CD14-positive monocyte (primary cell): ENCODE results near the gene SYCP2L. TPM values are rescaled to one million over a fixed set of nuclear protein-coding genes. Genes with fewer than 3 reads are reported as not detected.

Source experiments
- DNase-seq, 3 donors: peaks; one replicate each; pipeline ENCODE4 v3.0.0-alpha.2; 2011 to 2022
- H2AFZ ChIP-seq: 2 replicates; pipeline ENCODE4 v1.6.0; 2012; ENCODE audit warnings: mild to moderate bottlenecking, low read depth, low read length, inconsistent platforms; ENCODE audit not compliant: insufficient read depth, poor library complexity, severe bottlenecking
- H3K27ac ChIP-seq, 2 donors: 1 replicate in 1 of 2; 2 replicates in 1 of 2; pipeline ENCODE4 v1.5.1; 2012 to 2013; ENCODE audit warnings: low read length in 2 of 2, control low read depth in 1 of 2, inconsistent platforms in 1 of 2, low read depth in 1 of 2, mild to moderate bottlenecking in 1 of 2
- H3K27me3 ChIP-seq, 2 donors: one replicate each; pipeline versions ENCODE4 v1.6.0 to v1.6.1; 2011 to 2013; ENCODE audit warnings: low read length in 2 of 2; ENCODE audit not compliant: control insufficient read depth in 2 of 2, insufficient read depth in 2 of 2
- H3K36me3 ChIP-seq, 2 donors: replicated peaks in 1 of 2; 1 replicate in 1 of 2; 2 replicates in 1 of 2; pipeline versions ENCODE4 v1.5.1 to v1.6.1; 2012 to 2013; ENCODE audit warnings: low read length in 2 of 2, control low read depth in 1 of 2, inconsistent platforms in 1 of 2, mild to moderate bottlenecking in 1 of 2; ENCODE audit not compliant: insufficient read depth in 2 of 2, control insufficient read depth in 1 of 2
- H3K4me1 ChIP-seq, 2 donors: 1 replicate in 1 of 2; 2 replicates in 1 of 2; pipeline versions ENCODE4 v1.5.1 to v1.6.1; 2012 to 2013; ENCODE audit warnings: low read length in 2 of 2, control low read depth in 1 of 2, inconsistent platforms in 1 of 2, mild to moderate bottlenecking in 1 of 2, moderate library complexity in 1 of 2; ENCODE audit not compliant: insufficient read depth in 2 of 2, control insufficient read depth in 1 of 2
- H3K4me2 ChIP-seq: replicated peaks from 2 replicates; pipeline ENCODE3; 2012; ENCODE audit warnings: low read length, moderate library complexity, mild to moderate bottlenecking; ENCODE audit not compliant: poor library complexity, severe bottlenecking; ENCODE audit errors: extremely low read depth
- H3K4me3 ChIP-seq, 3 experiments: fragments of 200-600 bp in 1 of 3; sonication (generic) in 1 of 3; replicated peaks in 1 of 3; 1 replicate in 2 of 3; 2 replicates in 1 of 3; pipeline ENCODE4 v1.5.1; 2011 to 2013; ENCODE audit warnings: low read length in 3 of 3, mild to moderate bottlenecking in 3 of 3, control low read depth in 2 of 3, low read depth in 2 of 3, inconsistent platforms in 1 of 3, moderate library complexity in 1 of 3
- H3K79me2 ChIP-seq: 2 replicates; pipeline ENCODE4 v1.6.0; 2012; ENCODE audit warnings: mild to moderate bottlenecking, control low read depth, inconsistent platforms, low read length, moderate library complexity; ENCODE audit not compliant: insufficient read depth
- H3K9ac ChIP-seq: 2 replicates; pipeline ENCODE4 v1.6.0; 2017; ENCODE audit warnings: low read length, mild to moderate bottlenecking; ENCODE audit not compliant: insufficient read depth, poor library complexity, severe bottlenecking
- H3K9me3 ChIP-seq, 2 donors: replicated peaks in 1 of 2; 1 replicate in 1 of 2; 2 replicates in 1 of 2; pipeline versions ENCODE4 v1.5.1 to v1.6.1; 2012 to 2013; ENCODE audit warnings: low read length in 2 of 2, control low read depth in 1 of 2; ENCODE audit not compliant: control insufficient read depth in 1 of 2, insufficient read depth in 1 of 2
- H4K20me1 ChIP-seq: 2 replicates; pipeline ENCODE4 v1.6.0; 2012; ENCODE audit warnings: mild to moderate bottlenecking, low read length, control low read depth, moderate library complexity; ENCODE audit not compliant: insufficient read depth
- H3K27ac Mint-ChIP-seq, 7 donors: one replicate each; pipeline ENCODE4 v1.8.0; 2020; ENCODE audit warnings: mild to moderate bottlenecking in 7 of 7, mixed read lengths in 7 of 7, moderate library complexity in 6 of 7, inconsistent platforms in 2 of 7
- H3K27me3 Mint-ChIP-seq, 3 donors: one replicate each; pipeline ENCODE4 v1.8.0; 2021 to 2022; ENCODE audit warnings: low read depth in 3 of 3, mild to moderate bottlenecking in 3 of 3, mixed read lengths in 3 of 3, moderate library complexity in 3 of 3, inconsistent platforms in 1 of 3
- H3K36me3 Mint-ChIP-seq, 2 donors: one replicate each; pipeline ENCODE4 v1.8.0; 2020; ENCODE audit warnings: mixed read lengths in 2 of 2, inconsistent platforms in 1 of 2, mild to moderate bottlenecking in 1 of 2
- H3K4me1 Mint-ChIP-seq: one replicate; pipeline ENCODE4 v1.8.0; 2020; ENCODE audit warnings: mild to moderate bottlenecking, mixed read lengths
- H3K4me3 Mint-ChIP-seq, 2 donors: one replicate each; pipeline ENCODE4 v1.8.0; 2020; ENCODE audit warnings: mild to moderate bottlenecking in 2 of 2, mixed read lengths in 2 of 2, moderate library complexity in 1 of 2
- H3K9me3 Mint-ChIP-seq, 7 donors: one replicate each; pipeline ENCODE4 v1.8.0; 2020 to 2022; ENCODE audit warnings: mixed read lengths in 7 of 7, mild to moderate bottlenecking in 6 of 7, moderate library complexity in 6 of 7, inconsistent platforms in 2 of 7
- WGBS: methylation state at CpG from one replicate; pipeline ENCODE4 v1.1.5; 2013; ENCODE audit warnings: missing lambda C conversion rate; ENCODE audit not compliant: insufficient coverage; 5-methylcytosine and 5-hydroxymethylcytosine counted together
- intact Hi-C, 2 donors: fragments of 100-400 bp; cut with micrococcal nuclease; formaldehyde crosslinking; loops; one replicate each; pipeline versions ENCODE4 v1.15.0 to v1.15.1; 2023
- polyA plus RNA-seq, 3 donors: library from polyadenylated mRNA; depleted of rRNA in 1 of 3; unstranded in 2 of 3; stranded (reverse) in 1 of 3; fragments of 300-500 nt in 2 of 3; fragments of >200 nt in 1 of 3; fragmentation: Illumina TruSeq in 2 of 3; gene quantifications; 1 replicate in 2 of 3; 2 replicates in 1 of 3; pipeline ENCODE4 v1.2.3, GENCODE V29; 2012 to 2021
- TF ChIP-seq, protein P1 (sequence below): fragments of 200-600 bp; IDR thresholded peaks from one replicate; pipeline ENCODE4 v1.8.0; 2022; ENCODE audit warnings: antibody characterized with exemption, mild to moderate bottlenecking

SYCP2L gene
- polyA plus RNA-seq, 3 donors: 0.08 TPM; not detected in 2

DNA sequence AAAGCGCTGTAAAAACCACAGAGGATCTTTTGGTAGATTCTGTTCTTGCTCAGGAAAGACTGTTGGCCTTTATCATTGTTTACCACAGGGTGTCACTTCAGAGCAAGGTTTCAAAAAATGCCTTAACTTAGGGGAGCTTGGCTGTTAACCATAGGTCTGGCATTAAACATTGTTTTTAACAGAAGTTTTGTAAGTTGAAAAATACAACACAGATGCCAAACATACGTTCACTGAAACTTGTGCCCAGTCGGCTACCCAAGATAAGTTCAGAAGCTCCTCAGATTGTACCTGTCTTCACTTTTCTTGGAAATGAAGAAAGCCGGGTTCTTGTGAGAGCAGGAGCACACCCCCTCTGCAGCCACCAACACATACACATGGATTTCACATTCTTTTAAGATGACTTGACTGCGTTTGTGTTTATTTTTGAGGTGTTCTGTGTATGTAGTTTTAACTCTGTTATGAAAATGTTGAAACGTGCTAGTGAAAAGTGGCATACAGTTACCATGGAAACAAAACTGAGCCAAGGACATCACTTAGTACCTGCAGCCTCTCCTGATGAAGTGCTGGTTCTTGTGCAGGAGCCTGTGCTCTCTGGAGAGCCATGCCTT lies 64.9 kb downstream of the SYCP2L start:
- 60% methylated on average over 3 of the region's 6 CpGs for WGBS
- no peak overlapping the region for H3K27ac Mint-ChIP-seq
- Histone ChIP-seq H3K4me3 (no peak overlapping the region), H3K36me3 (no peaks in the 10 kb centered on the region), H3K27me3 (no peaks in the 10 kb centered on the region), H3K9me3 (no peaks in the 10 kb centered on the region), H3K4me1 (no peaks in the 10 kb centered on the region), H3K9ac (no peak overlapping the region), H3K79me2 (no peaks in the 10 kb centered on the region), H4K20me1 (no peaks in the 10 kb centered on the region), H3K27ac (no peak overlapping the region), H2AFZ (no peak overlapping the region), H3K4me2 (no peak overlapping the region)
- no peaks in the 10 kb centered on the region for H3K4me1 Mint-ChIP-seq
- no peak for DNase-seq
- no peak overlapping the region for H3K4me3 Mint-ChIP-seq
- TF ChIP-seq, protein P1, sequence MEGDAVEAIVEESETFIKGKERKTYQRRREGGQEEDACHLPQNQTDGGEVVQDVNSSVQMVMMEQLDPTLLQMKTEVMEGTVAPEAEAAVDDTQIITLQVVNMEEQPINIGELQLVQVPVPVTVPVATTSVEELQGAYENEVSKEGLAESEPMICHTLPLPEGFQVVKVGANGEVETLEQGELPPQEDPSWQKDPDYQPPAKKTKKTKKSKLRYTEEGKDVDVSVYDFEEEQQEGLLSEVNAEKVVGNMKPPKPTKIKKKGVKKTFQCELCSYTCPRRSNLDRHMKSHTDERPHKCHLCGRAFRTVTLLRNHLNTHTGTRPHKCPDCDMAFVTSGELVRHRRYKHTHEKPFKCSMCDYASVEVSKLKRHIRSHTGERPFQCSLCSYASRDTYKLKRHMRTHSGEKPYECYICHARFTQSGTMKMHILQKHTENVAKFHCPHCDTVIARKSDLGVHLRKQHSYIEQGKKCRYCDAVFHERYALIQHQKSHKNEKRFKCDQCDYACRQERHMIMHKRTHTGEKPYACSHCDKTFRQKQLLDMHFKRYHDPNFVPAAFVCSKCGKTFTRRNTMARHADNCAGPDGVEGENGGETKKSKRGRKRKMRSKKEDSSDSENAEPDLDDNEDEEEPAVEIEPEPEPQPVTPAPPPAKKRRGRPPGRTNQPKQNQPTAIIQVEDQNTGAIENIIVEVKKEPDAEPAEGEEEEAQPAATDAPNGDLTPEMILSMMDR: no peak
- H3K36me3 Mint-ChIP-seq: no peaks in the 10 kb centered on the region
- H3K27me3 Mint-ChIP-seq: peaks cover 0 to 8% (median 2%) of the 10 kb centered on the region in 3 donors
- H3K9me3 Mint-ChIP-seq: peaks cover 0 to 2% (median 0%) of the 10 kb centered on the region in 7 donors
- intact Hi-C loops: loop anchor here in 1 of 2 donors (10.0 kb wide), 2 partner anchors 543 to 623 kb away; no protein-coding TSS in a partner anchor

DNA sequence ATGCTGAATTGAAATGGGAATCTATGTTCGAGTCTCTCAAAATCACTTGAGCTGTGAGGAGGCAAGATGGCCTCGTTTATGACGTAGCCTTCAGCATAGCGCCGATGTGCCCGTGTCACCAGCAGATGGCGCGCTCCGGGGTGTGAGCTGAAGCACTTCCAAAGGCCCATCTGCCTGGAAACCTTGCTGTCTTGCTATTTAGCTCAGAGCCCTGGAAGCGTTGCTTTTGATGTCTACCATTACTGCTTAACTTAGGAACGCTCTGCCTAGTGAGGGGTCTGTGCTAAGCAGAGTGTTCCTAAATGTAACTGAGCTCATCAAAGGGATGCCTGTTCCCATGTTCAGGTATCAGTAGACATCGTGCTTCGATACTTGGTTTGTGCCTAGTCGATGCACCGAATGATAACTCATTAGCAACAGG lies 67.7 kb downstream of the SYCP2L start:
- H3K27ac Mint-ChIP-seq: no peak overlapping the region

More for the DNA sequence above, 67.7 kb downstream of the SYCP2L start:
- Histone ChIP-seq H3K4me3 (no peak overlapping the region), H3K4me2 (no peak overlapping the region), H2AFZ (peak overlapping the region; percentile 7), H4K20me1 (no peaks in the 10 kb centered on the region), H3K4me1 (no peaks in the 10 kb centered on the region), H3K9ac (no peak overlapping the region), H3K27me3 (no peaks in the 10 kb centered on the region), H3K79me2 (no peaks in the 10 kb centered on the region), H3K9me3 (no peaks in the 10 kb centered on the region), H3K27ac (no peak overlapping the region), H3K36me3 (no peaks in the 10 kb centered on the region)
- TF ChIP-seq, protein P1: peak; percentile 85
- intact Hi-C loops: loop anchor here in 1 of 2 donors (10.0 kb wide), 2 partner anchors 540 to 620 kb away; no protein-coding TSS in a partner anchor
- WGBS: 30% methylated on average over 13 of the region's 15 CpGs
- Mint-ChIP-seq H3K4me3 (no peak overlapping the region), H3K27me3 (peaks cover 0 to 4% (median 0%) of the 10 kb centered on the region in 3 donors), H3K36me3 (no peaks in the 10 kb centered on the region), H3K4me1 (no peaks in the 10 kb centered on the region), H3K9me3 (no peaks in the 10 kb centered on the region)
- peak; percentile 36 to 55 (median 49) for DNase-seq
